Neutrophil (primary cell): ENCODE data around the gene AGRN.

ENCODE experiments used
- H3K27ac ChIP-seq: fragments of 200-600 bp; sonication (generic); 2 replicates; pipeline ENCODE4 v1.5.1; 2016; ENCODE audit warnings: mild to moderate bottlenecking, moderate library complexity
- H3K27me3 ChIP-seq: fragments of 200-600 bp; sonication (generic); 2 replicates; pipeline ENCODE4 v1.6.0; 2016; ENCODE audit warnings: mild to moderate bottlenecking
- H3K36me3 ChIP-seq: fragments of 200-600 bp; sonication (generic); 2 replicates; pipeline ENCODE4 v1.5.1; 2017
- H3K4me1 ChIP-seq, 2 experiments: fragments of 200-600 bp in 1 of 2; sonication (generic) in 1 of 2; 1 replicate in 1 of 2; 2 replicates in 1 of 2; pipeline versions ENCODE4 v1.5.1 to v1.6.1; 2013 to 2016; ENCODE audit warnings: low read depth in 1 of 2, low read length in 1 of 2, mild to moderate bottlenecking in 1 of 2, moderate library complexity in 1 of 2; ENCODE audit not compliant: control insufficient read depth in 1 of 2, insufficient read depth in 1 of 2
- H3K4me3 ChIP-seq, 2 experiments: fragments of 200-600 bp in 1 of 2; sonication (generic) in 1 of 2; 1 replicate in 1 of 2; 2 replicates in 1 of 2; pipeline ENCODE4 v1.5.1; 2013 to 2016; ENCODE audit warnings: low read depth in 1 of 2, low read length in 1 of 2, mild to moderate bottlenecking in 1 of 2, moderate library complexity in 1 of 2
- H3K9me3 ChIP-seq: fragments of 200-600 bp; sonication (generic); 2 replicates; pipeline ENCODE4 v1.5.1; 2016
- CTCF ChIP-seq: fragments of 200-600 bp; sonication (generic); IDR thresholded peaks from 2 replicates; pipeline ENCODE4 v1.5.1; 2016; ENCODE audit warnings: antibody characterized with exemption

AGRN gene

GRCh38 chr1:1071486-1072298, 51.8 kb downstream of the AGRN start:
- Histone ChIP-seq H3K27ac (no peak overlapping the region), H3K4me3 (no peak overlapping the region), H3K4me1 (peaks cover 0 to 10% of the 10 kb centered on the region in 2 experiments), H3K27me3 (peaks cover 74% of the 10 kb centered on the region), H3K36me3 (no peaks in the 10 kb centered on the region), H3K9me3 (no peaks in the 10 kb centered on the region)
- no peak for TF ChIP-seq CTCF

- peaks cover 67% of the 10 kb centered on the region for H3K27me3 ChIP-seq
Measured at GRCh38 chr1:1072299-1072848, 52.5 kb downstream of the AGRN start.

GRCh38 chr1:1072849-1073742, 53.2 kb downstream of the AGRN start:
- H3K4me3 ChIP-seq: no peak overlapping the region
- TF ChIP-seq CTCF: no peak
- peaks cover 60% of the 10 kb centered on the region for H3K27me3 ChIP-seq
- no peaks in the 10 kb centered on the region for H3K36me3 ChIP-seq
- H3K27ac ChIP-seq: no peak overlapping the region
- H3K9me3 ChIP-seq: no peaks in the 10 kb centered on the region
- H3K4me1 ChIP-seq: peaks cover 0 to 10% of the 10 kb centered on the region in 2 experiments

More at GRCh38 chr1:1072299-1072848, 52.5 kb downstream of the AGRN start:
- H3K36me3 ChIP-seq: no peaks in the 10 kb centered on the region
- H3K4me1 ChIP-seq: peaks cover 0 to 10% of the 10 kb centered on the region in 2 experiments
- no peaks in the 10 kb centered on the region for H3K9me3 ChIP-seq
- H3K4me3 ChIP-seq: no peak overlapping the region
- TF ChIP-seq CTCF: no peak
- H3K27ac ChIP-seq: no peak overlapping the region

- H3K27ac ChIP-seq: no peak within 1 kb of the TSS
- no peak within 1 kb of the TSS for H3K4me3 ChIP-seq
- H3K36me3 ChIP-seq: no peaks in the 10 kb centered on the region
- no peaks in the 10 kb centered on the region for H3K9me3 ChIP-seq
- TF ChIP-seq CTCF: no peak
- H3K27me3 ChIP-seq: peaks cover 51% of the 10 kb centered on the region
- peaks cover 0 to 6% of the 10 kb centered on the region in 2 experiments for H3K4me1 ChIP-seq
Measured at GRCh38 chr1:1073743-1074587, 54.0 kb downstream of the AGRN start, which contains the start of gene RNF223. Gene RNF223 (minus strand): TSS chr1:1074306. CDS start chr1:1072566, 1,740 bp downstream.
